GM20000 (cell line): Measurements from ENCODE around the gene TMPRSS15.

ENCODE experiments used
- DNase-seq: peaks from one replicate; pipeline ENCODE4 v3.0.0; 2012; ENCODE audit warnings: low spot score
- CTCF ChIP-seq: IDR thresholded peaks from 2 replicates; pipeline ENCODE4 v1.5.1; 2012; ENCODE audit warnings: mild to moderate bottlenecking, control low read depth; ENCODE audit errors: extremely low read depth, missing control alignments

TMPRSS15 gene

GRCh38 chr21:18289876-18290275, 113.7 kb downstream of the TMPRSS15 start:
- TF ChIP-seq CTCF: no peak
- no peak for DNase-seq

GRCh38 chr21:18285379-18285778, 118.2 kb downstream of the TMPRSS15 start:
- no peak for DNase-seq
- no peak for TF ChIP-seq CTCF

- no peak for DNase-seq
- no peak for TF ChIP-seq CTCF
Observed at GRCh38 chr21:18275781-18276180, 127.8 kb downstream of the TMPRSS15 start.

GRCh38 chr21:18274370-18274769, 129.2 kb downstream of the TMPRSS15 start:
- DNase-seq: no peak
- no peak for TF ChIP-seq CTCF

- no peak for TF ChIP-seq CTCF
- no peak for DNase-seq
Observed at GRCh38 chr21:18273400-18273799, 130.2 kb downstream of the TMPRSS15 start.

GRCh38 chr21:18269856-18270255, 133.7 kb downstream of the TMPRSS15 start:
- no peak for DNase-seq
- no peak for TF ChIP-seq CTCF

- no peak for DNase-seq
- no peak for TF ChIP-seq CTCF
Observed at GRCh38 chr21:18268906-18269305, 134.7 kb downstream of the TMPRSS15 start.
